HepG2 (cell line): ENCODE data around the gene MARK2. TPM values are rescaled to one million over a fixed set of nuclear protein-coding genes. Genes with fewer than 3 reads are reported as not detected.
A peak's percentile ranks its signal among the peaks of the same experiment; 100 is the strongest.

Experiments used
- CENPT ChIP-seq: sonication (generic); formaldehyde crosslinking; IDR thresholded peaks from 2 replicates; pipeline ENCODE4 v1.8.0; 2022; ENCODE audit warnings: low read depth, mild to moderate bottlenecking, moderate library complexity, missing genetic modification reagents
- CREBL2 ChIP-seq: sonication (generic); formaldehyde crosslinking; IDR thresholded peaks from 2 replicates; pipeline ENCODE4 v1.8.1; 2023; ENCODE audit warnings: missing genetic modification reagents, mild to moderate bottlenecking, borderline replicate concordance
- EED ChIP-seq: sonication (generic); formaldehyde crosslinking; IDR thresholded peaks from 2 replicates; pipeline ENCODE4 v1.5.0; 2020; ENCODE audit warnings: mild to moderate bottlenecking, missing genetic modification reagents
- MED1 ChIP-seq: sonication (generic); formaldehyde crosslinking; IDR thresholded peaks from 2 replicates; pipeline ENCODE4 v1.4.0; 2020; ENCODE audit warnings: missing genetic modification reagents
- MYC ChIP-seq: sonication (generic); formaldehyde crosslinking; IDR thresholded peaks from 2 replicates; pipeline ENCODE4 v1.9.0; 2021; ENCODE audit warnings: missing genetic modification reagents, borderline replicate concordance
- NFE2L2 ChIP-seq: fragments of 150-350 bp; IDR thresholded peaks from 2 replicates; pipeline ENCODE4 v1.6.1; 2014; ENCODE audit warnings: low read length
- PAWR ChIP-seq: sonication (generic); formaldehyde crosslinking; IDR thresholded peaks from 2 replicates; pipeline ENCODE4 v1.4.0; 2020; ENCODE audit warnings: missing genetic modification reagents, mild to moderate bottlenecking, borderline replicate concordance
- PCBP1 ChIP-seq: fragments of 200-400 bp; formaldehyde crosslinking; IDR thresholded peaks from 2 replicates; pipeline ENCODE4 v1.6.1; 2017; ENCODE audit warnings: mild to moderate bottlenecking, low read depth, low read length, borderline replicate concordance
- PRDM10 ChIP-seq: sonication (generic); formaldehyde crosslinking; IDR thresholded peaks from 2 replicates; pipeline ENCODE4 v1.4.0; 2020; ENCODE audit warnings: low read depth, missing genetic modification reagents
- SMAD1 ChIP-seq: sonication (generic); formaldehyde crosslinking; IDR thresholded peaks from 2 replicates; pipeline ENCODE4 v1.4.0; 2020; ENCODE audit warnings: missing genetic modification reagents, low read depth, mild to moderate bottlenecking, borderline replicate concordance
- TAF15 ChIP-seq: fragments of 200-400 bp; formaldehyde crosslinking; IDR thresholded peaks from one replicate; pipeline ENCODE4 v1.6.1; 2018; ENCODE audit warnings: mild to moderate bottlenecking, low read depth, low read length; ENCODE audit not compliant: poor library complexity, severe bottlenecking
- ZBTB40 ChIP-seq, 2 experiments: fragments of 450-650 bp in 1 of 2; sonication (generic) in 1 of 2; formaldehyde crosslinking in 1 of 2; IDR thresholded peaks; 2 replicates each; pipeline versions ENCODE4 v1.6.1 to v1.8.0; 2016 to 2022; ENCODE audit warnings: antibody characterized with exemption in 1 of 2, mild to moderate bottlenecking in 1 of 2, missing genetic modification reagents in 1 of 2
- ZFP36 ChIP-seq: fragments of 150-350 bp; IDR thresholded peaks from 2 replicates; pipeline ENCODE4 v1.6.1; 2018; ENCODE audit warnings: borderline replicate concordance, low read length, low read depth; ENCODE audit not compliant: partially characterized antibody
- ZNF772 ChIP-seq: sonication (generic); formaldehyde crosslinking; IDR thresholded peaks from 2 replicates; pipeline ENCODE4 v1.5.0; 2020; ENCODE audit warnings: mild to moderate bottlenecking, missing genetic modification reagents
- ZNF773 ChIP-seq: sonication (generic); formaldehyde crosslinking; IDR thresholded peaks from 2 replicates; pipeline ENCODE4 v1.4.0; 2020; ENCODE audit warnings: missing genetic modification reagents, borderline replicate concordance
- polyA plus RNA-seq, 8 experiments: library from polyadenylated mRNA; depleted of rRNA in 3 of 8; stranded (reverse) in 7 of 8; unstranded in 1 of 8; fragments of >200 nt; fragmentation: Illumina TruSeq in 4 of 8; extraction: Trizol in 4 of 8; gene quantifications; 2 replicates each; pipeline versions ENCODE4 v1.2.1 to v1.2.3, GENCODE V29; 2011 to 2016; ENCODE audit warnings: low read depth in 4 of 8, missing spikeins in 1 of 8, mixed read lengths in 1 of 8; ENCODE audit not compliant: insufficient read depth in 1 of 8
- total RNA-seq, 5 experiments: library from RNA; depleted of rRNA; stranded (reverse); fragments of >200 nt; fragmentation: Illumina TruSeq; extraction: Trizol; gene quantifications; 2 replicates each; pipeline ENCODE4 v1.2.3, GENCODE V29; 2016; ENCODE audit warnings: low read depth in 1 of 5

MARK2 gene
- total and polyA plus RNA-seq, 2 of the 13 experiments (the other 11 are each of a cell fraction or from before 2014, with no cell fraction given): 13.5 to 13.9 TPM

- TF ChIP-seq PAWR: no peak
- no peak for TF ChIP-seq ZNF773 (CRISPR knock-in tag)
- 0 out of 2 replicates have a peak, but pooled peaks have one; percentile 41 for TF ChIP-seq PCBP1
- TF ChIP-seq NFE2L2: no peak
- TF ChIP-seq ZNF772 (CRISPR knock-in tag): no peak; the same call in 1 of the 2 replicates
- no peak for TF ChIP-seq MED1 (CRISPR knock-in tag)
- no peak for TF ChIP-seq ZBTB40 (IDR thresholded peaks at IDR 0.05)
- TF ChIP-seq ZBTB40 (CRISPR knock-in tag; IDR thresholded peaks at IDR 0.05): 0 out of 2 replicates have a peak, but pooled peaks have one; percentile 35
- TF ChIP-seq ZFP36: no peak
- peak; percentile 28; the same call in 1 of the 2 replicates for TF ChIP-seq MYC (CRISPR knock-in tag)
- TF ChIP-seq TAF15: no peak
- no peak for TF ChIP-seq CENPT
- TF ChIP-seq EED (CRISPR knock-in tag): 0 out of 2 replicates have a peak, but pooled peaks have one; percentile 24
- TF ChIP-seq PRDM10 (CRISPR knock-in tag): no peak
- TF ChIP-seq CREBL2: no peak
- no peak for TF ChIP-seq SMAD1
Measured at GRCh38 chr11:63917692-63918506, 79.0 kb downstream of the MARK2 start (continued).
